Lower lobe of right lung (tissue), 2 donors: ENCODE measurements around the gene BHLHE23. TPM values are rescaled to one million over a fixed set of nuclear protein-coding genes. Genes with fewer than 3 reads are reported as not detected.

Source experiments
- ATAC-seq, 2 donors: fragments of 200-7000 bp; cut with Tn5 transposase; one replicate each; pipeline ENCODE4 v1.9.1; 2020 to 2022; ENCODE audit warnings: mild to moderate bottlenecking in 2 of 2, moderate library complexity in 2 of 2
- DNase-seq: peaks from one replicate; pipeline ENCODE4 v3.0.0-alpha.2; 2020
- H3K27ac ChIP-seq: fragments of 200-600 bp; one replicate; pipeline ENCODE4 v1.8.0; 2022
- H3K27me3 ChIP-seq: fragments of 200-600 bp; one replicate; pipeline ENCODE4 v1.8.0; 2022; ENCODE audit warnings: low read depth
- H3K36me3 ChIP-seq: fragments of 200-600 bp; one replicate; pipeline ENCODE4 v1.8.0; 2022; ENCODE audit warnings: mild to moderate bottlenecking
- H3K4me1 ChIP-seq: fragments of 200-600 bp; one replicate; pipeline ENCODE4 v1.8.0; 2022
- H3K4me3 ChIP-seq: fragments of 200-600 bp; one replicate; pipeline ENCODE4 v1.8.0; 2022; ENCODE audit warnings: mild to moderate bottlenecking
- H3K9me3 ChIP-seq: fragments of 200-600 bp; one replicate; pipeline ENCODE4 v1.8.0; 2022
- intact Hi-C: fragments of 100-400 bp; cut with DNase I; formaldehyde crosslinking; loops from one replicate; pipeline ENCODE4 v1.11.0; 2022
- total RNA-seq: library from RNA; stranded (reverse); fragmentation: NEBNext Ultra II Directional; extraction: Animal tissue kit (Norgen Biotek cat#: 25700); gene quantifications from one replicate; pipeline ENCODE4 v1.2.1, GENCODE V29; 2021
- TF ChIP-seq, protein P1 (sequence below): fragments of 200-600 bp; IDR thresholded peaks from one replicate; pipeline ENCODE4 v1.8.0; 2022; ENCODE audit warnings: antibody characterized with exemption, mild to moderate bottlenecking
- donor health status: DM: no; HTN: yes; CAD: no; lungs with severe emphysema.

The BHLHE23 gene
- total RNA-seq, 1 donor from 2014 or later: not detected

DNA sequence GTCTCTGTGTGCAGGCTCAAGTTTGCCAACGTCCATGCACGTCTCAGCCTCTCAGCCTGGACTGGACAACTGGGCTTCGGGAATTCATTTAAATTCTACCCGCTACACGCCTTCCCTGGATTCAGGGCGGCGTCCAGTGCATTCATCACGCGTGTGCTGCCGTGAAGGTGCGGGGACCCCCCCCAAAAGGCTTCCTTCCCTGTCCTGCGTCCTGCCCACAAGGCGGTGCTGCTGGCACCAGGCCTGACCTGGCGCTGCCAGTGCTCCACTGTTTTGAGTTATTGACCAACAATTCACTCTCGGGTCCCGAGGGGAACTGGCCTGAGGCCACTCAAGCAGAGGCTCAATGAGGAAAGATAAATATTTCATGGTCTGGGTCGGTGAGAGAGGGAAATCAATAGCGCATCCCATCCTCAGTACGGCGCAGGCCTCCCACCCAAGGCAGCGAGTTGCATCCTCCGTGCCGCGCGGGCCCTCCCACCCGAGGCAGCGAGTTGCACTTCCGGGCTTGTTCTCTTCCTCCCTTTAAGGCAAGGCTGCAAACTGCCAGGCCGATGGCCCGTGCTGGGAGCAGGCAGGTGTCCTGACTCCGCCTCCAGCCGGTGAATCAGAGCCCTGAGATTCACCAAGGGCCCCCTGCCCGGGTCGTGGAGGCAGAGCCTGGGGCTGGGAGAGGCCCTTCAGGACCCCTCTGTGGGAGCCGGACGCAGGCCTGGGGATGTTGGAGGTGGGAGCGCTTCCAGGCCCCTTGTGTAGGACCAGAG, 22.8 kb upstream of the BHLHE23 start:
- H3K27me3 ChIP-seq: peaks cover 92% of the 10 kb centered on the region
- TF ChIP-seq, protein P1, sequence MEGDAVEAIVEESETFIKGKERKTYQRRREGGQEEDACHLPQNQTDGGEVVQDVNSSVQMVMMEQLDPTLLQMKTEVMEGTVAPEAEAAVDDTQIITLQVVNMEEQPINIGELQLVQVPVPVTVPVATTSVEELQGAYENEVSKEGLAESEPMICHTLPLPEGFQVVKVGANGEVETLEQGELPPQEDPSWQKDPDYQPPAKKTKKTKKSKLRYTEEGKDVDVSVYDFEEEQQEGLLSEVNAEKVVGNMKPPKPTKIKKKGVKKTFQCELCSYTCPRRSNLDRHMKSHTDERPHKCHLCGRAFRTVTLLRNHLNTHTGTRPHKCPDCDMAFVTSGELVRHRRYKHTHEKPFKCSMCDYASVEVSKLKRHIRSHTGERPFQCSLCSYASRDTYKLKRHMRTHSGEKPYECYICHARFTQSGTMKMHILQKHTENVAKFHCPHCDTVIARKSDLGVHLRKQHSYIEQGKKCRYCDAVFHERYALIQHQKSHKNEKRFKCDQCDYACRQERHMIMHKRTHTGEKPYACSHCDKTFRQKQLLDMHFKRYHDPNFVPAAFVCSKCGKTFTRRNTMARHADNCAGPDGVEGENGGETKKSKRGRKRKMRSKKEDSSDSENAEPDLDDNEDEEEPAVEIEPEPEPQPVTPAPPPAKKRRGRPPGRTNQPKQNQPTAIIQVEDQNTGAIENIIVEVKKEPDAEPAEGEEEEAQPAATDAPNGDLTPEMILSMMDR: no peak
- no peak for ATAC-seq
- intact Hi-C loops: no loop called here
- no peaks in the 10 kb centered on the region for H3K9me3 ChIP-seq
- DNase-seq: peak; percentile 39
- no peak overlapping the region for H3K27ac ChIP-seq
- H3K4me1 ChIP-seq: peaks cover 14% of the 10 kb centered on the region
- H3K36me3 ChIP-seq: no peaks in the 10 kb centered on the region
- no peak overlapping the region for H3K4me3 ChIP-seq

DNA sequence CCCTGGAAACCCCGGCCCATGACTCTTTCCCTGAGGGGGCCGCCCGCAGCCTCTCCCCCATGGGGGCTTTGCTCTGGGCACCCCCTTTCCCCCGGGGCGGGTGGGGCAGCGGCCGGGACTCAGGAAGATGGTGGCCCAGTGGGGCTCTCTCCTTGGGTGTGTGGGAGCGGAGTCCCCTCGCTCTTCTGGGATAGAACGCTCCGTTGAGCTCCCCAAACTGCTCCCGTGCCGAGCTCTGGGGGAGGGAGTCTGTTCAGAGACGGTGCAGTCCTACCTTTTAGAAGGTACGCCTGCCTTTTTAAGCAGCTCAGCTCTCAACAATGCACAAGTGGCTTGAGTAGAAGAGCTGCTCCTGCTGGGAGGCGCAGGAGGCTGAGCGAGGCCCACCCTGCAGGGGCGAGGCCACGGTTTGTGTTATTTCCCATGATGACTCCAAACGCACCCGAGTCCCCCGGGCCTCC, 21.7 kb upstream of the BHLHE23 start:
- intact Hi-C loops: no loop called here
- no peak overlapping the region for H3K4me3 ChIP-seq
- H3K27me3 ChIP-seq: peaks cover 94% of the 10 kb centered on the region

DNA sequence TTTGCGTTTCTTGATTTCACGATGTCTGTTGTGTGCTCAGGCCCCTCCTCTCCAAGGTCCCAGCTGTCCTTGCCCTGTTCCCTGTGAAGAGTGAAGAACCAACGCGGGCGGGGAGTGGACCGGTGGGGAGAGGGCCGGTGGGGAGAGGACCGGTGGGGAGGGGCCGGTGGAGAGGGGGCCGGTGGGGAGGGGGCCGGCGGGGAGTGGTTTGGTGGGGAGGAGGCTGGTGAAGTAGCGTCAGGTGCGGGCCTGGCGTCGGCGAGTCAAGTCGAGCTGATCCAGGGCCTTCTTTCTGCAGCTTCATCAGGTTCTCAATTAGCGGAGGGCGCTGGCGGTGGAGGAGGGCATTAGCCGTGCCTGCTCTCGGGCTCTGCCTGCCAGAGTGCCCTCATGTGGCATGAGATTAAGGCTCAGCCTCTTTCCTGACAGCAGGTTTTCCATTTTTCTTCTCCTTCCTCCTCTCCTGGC, 21.2 kb upstream of the BHLHE23 start:
- DNase-seq (peak; percentile 26), ATAC-seq (no peak)
- H3K9me3 ChIP-seq: no peaks in the 10 kb centered on the region
- TF ChIP-seq, protein P1: no peak
- peaks cover 8% of the 10 kb centered on the region for H3K4me1 ChIP-seq
- H3K4me3 ChIP-seq: no peak overlapping the region
- H3K27me3 ChIP-seq: peaks cover 94% of the 10 kb centered on the region
- no peak overlapping the region for H3K27ac ChIP-seq
- intact Hi-C loops: no loop called here
- no peaks in the 10 kb centered on the region for H3K36me3 ChIP-seq

More for the DNA sequence above, 21.7 kb upstream of the BHLHE23 start:
- Histone ChIP-seq H3K9me3 (no peaks in the 10 kb centered on the region), H3K4me1 (peaks cover 13% of the 10 kb centered on the region), H3K27ac (no peak overlapping the region), H3K36me3 (no peaks in the 10 kb centered on the region)
- ATAC-seq: no peak
- peak; percentile 28 for DNase-seq
- TF ChIP-seq, protein P1: no peak

DNA sequence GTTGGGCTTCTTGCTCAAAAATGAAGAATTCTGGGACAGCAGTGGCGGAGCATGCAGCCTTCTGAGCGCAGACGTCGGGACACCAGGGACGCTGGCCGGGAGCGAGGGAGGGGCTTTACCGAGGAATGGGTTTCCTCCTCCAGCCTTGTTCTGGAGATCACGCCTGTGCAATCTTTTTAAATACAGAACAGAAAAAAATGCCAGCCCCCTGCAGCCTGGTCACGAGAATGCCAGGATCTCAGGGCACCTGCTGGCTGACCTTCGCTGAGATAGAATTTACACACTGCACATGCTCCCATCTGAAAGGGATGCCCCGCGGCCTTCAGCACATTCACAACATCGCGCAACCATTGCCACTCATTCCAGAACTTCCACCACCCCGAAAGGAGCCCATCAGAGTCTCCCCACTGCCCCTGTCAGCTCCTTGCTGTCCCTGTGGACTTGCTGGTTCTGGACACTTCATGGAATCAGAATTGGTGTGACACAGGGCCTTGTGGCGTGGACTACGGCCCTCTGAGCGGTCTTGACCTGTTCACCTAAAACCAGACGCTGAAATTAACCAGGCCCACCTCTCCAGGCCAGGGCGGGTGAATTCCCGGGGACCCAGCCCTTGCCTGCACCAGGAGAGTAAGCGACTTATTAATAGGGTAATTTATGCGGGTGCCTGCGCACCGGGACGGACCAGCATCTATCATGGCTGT, 20.6 kb upstream of the BHLHE23 start:
- H3K9me3 ChIP-seq: no peaks in the 10 kb centered on the region
- H3K4me1 ChIP-seq: peaks cover 8% of the 10 kb centered on the region
- intact Hi-C loops: no loop called here
- H3K27me3 ChIP-seq: peaks cover 94% of the 10 kb centered on the region
- no peaks in the 10 kb centered on the region for H3K36me3 ChIP-seq
- TF ChIP-seq, protein P1: no peak
- ATAC-seq (no peak), DNase-seq (peak; percentile 29)
- no peak overlapping the region for H3K4me3 ChIP-seq
- no peak overlapping the region for H3K27ac ChIP-seq

DNA sequence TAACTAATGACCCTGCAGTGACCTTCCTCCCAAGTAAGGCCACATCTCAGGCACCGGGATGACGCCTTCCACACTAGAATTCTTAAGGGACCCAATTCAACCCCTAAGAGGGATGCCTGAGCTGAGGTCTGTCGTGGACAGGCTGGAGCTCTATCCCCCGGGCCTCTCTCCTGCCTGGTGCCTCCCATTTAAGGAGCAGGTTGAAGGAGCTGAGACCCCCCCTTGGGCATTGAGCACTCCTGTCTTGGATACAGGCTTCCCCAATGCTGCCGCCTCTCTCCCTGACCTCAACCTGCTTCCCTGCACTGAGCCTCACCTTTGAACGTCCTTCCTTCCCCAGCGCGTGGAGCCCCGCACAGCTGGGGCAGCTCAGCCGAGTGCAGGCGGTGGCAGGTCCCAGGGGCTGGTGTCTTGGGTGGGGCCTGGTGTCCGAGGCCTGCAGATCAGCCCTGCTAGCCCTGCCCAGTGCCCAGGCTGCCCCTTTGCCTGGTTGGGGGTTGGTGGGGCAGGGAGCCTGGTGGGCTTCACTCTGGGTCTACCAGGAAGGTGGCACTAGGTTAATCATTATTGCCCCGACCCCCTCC, 19.9 kb upstream of the BHLHE23 start:
- no peak for ATAC-seq
- Histone ChIP-seq H3K4me1 (peaks cover 8% of the 10 kb centered on the region), H3K36me3 (no peaks in the 10 kb centered on the region), H3K27me3 (peaks cover 94% of the 10 kb centered on the region), H3K9me3 (no peaks in the 10 kb centered on the region), H3K27ac (no peak overlapping the region), H3K4me3 (no peak overlapping the region)
- no peak for DNase-seq
- TF ChIP-seq, protein P1: no peak
- intact Hi-C loops: no loop called here
